Germinal center (tissue), 1 donor: ENCODE data around the gene ABCC4.
A peak's percentile ranks its signal among the peaks of the same experiment; 100 is the strongest.

Experiments used
- DNase-seq: peaks from one replicate; pipeline ENCODE4 v3.0.0; 2012; ENCODE audit warnings: mixed read lengths, low spot score

ABCC4 gene

GRCh38 chr13:95301183-95301967 is at the start of gene ABCC4:
Gene ABCC4 (minus strand): TSS chr13:95301451. CDS start chr13:95301314, 137 bp downstream.
- DNase-seq, result peak; percentile 85

- DNase-seq, result no peak
Observed at GRCh38 chr13:95349267-95349666, 48.0 kb upstream of the ABCC4 start.

- no peak for DNase-seq
Observed at GRCh38 chr13:95343944-95344343, 42.7 kb upstream of the ABCC4 start.

GRCh38 chr13:95341441-95341840 is 40.2 kb upstream of the ABCC4 start:
- DNase-seq, result no peak

- DNase-seq, result no peak
Observed at GRCh38 chr13:95338905-95339304, 37.7 kb upstream of the ABCC4 start.

GRCh38 chr13:95337597-95337996 is 36.3 kb upstream of the ABCC4 start:
- no peak for DNase-seq

- DNase-seq, result no peak
Observed at GRCh38 chr13:95335667-95336066, 34.4 kb upstream of the ABCC4 start.

- DNase-seq, result no peak
Observed at GRCh38 chr13:95328386-95328785, 27.1 kb upstream of the ABCC4 start.

- DNase-seq, result no peak
Observed at GRCh38 chr13:95327190-95327589, 25.9 kb upstream of the ABCC4 start.

- no peak for DNase-seq
Observed at GRCh38 chr13:95326695-95327094, 25.4 kb upstream of the ABCC4 start.

GRCh38 chr13:95325485-95325884 is 24.2 kb upstream of the ABCC4 start:
- DNase-seq, result no peak

- DNase-seq, result no peak
Observed at GRCh38 chr13:95323930-95324662, 22.8 kb upstream of the ABCC4 start.

GRCh38 chr13:95319551-95320274 is 18.5 kb upstream of the ABCC4 start:
- DNase-seq, result no peak

GRCh38 chr13:95317039-95317989 is 16.1 kb upstream of the ABCC4 start:
- DNase-seq, result no peak

GRCh38 chr13:95315752-95316151 is 14.5 kb upstream of the ABCC4 start:
- no peak for DNase-seq

- DNase-seq, result no peak
Observed at GRCh38 chr13:95307507-95307906, 6.3 kb upstream of the ABCC4 start.

- no peak for DNase-seq
Observed at GRCh38 chr13:95304453-95304852, 3.2 kb upstream of the ABCC4 start.

GRCh38 chr13:95301968-95302393 is 730 bp upstream of the ABCC4 start:
- no peak for DNase-seq

GRCh38 chr13:95300625-95301182 is 547 bp downstream of the ABCC4 start:
- DNase-seq, result peak; percentile 69

- no peak for DNase-seq
Observed at GRCh38 chr13:95298971-95299621, 2.2 kb downstream of the ABCC4 start.
